Measurements from ENCODE around the gene MDFIC.

GRCh38 chr7:115024276-115024675 is 102.4 kb downstream of the MDFIC start:
- TF ChIP-seq RXRA (IDR thresholded peaks at IDR 0.05) (no peak), CTCF (IDR thresholded peaks at IDR 0.05; ENCODE audit: low read depth, low read length, missing input control) (no peak), JUND (IDR thresholded peaks at IDR 0.05) (no peak), YY1 (IDR thresholded peaks at IDR 0.05) (no peak)

All from liver (tissue), 3 donors.